Upper lobe of left lung (tissue), 6 donors: Measurements from ENCODE around the gene GALNT10. TPM values are rescaled to one million over a fixed set of nuclear protein-coding genes. Genes with fewer than 3 reads are reported as not detected.

ENCODE experiments used
- ATAC-seq, 2 donors: fragments of 200-7000 bp; cut with Tn5 transposase; one replicate each; pipeline ENCODE4 v1.9.1; 2022; ENCODE audit warnings: mild to moderate bottlenecking in 2 of 2, moderate library complexity in 2 of 2; ENCODE audit not compliant: low FRiP score in 2 of 2
- DNase-seq, 2 donors: peaks; one replicate each; pipeline ENCODE4 v3.0.0-alpha.2; 2019 to 2020
- H3K27ac ChIP-seq, 4 donors: fragments of 200-600 bp; sonication (generic); one replicate each; pipeline ENCODE4 v1.5.1; 2016 to 2019
- H3K27me3 ChIP-seq, 4 donors: fragments of 200-600 bp; sonication (generic); one replicate each; pipeline ENCODE4 v1.5.1; 2017 to 2019
- H3K36me3 ChIP-seq, 4 donors: fragments of 200-600 bp; sonication (generic); one replicate each; pipeline ENCODE4 v1.5.1; 2016 to 2019
- H3K4me1 ChIP-seq, 4 donors: fragments of 200-600 bp; sonication (generic); one replicate each; pipeline ENCODE4 v1.5.1; 2018 to 2019
- H3K4me3 ChIP-seq, 4 donors: fragments of 200-600 bp; sonication (generic); one replicate each; pipeline ENCODE4 v1.5.1; 2017 to 2019; ENCODE audit warnings: mild to moderate bottlenecking in 2 of 4, moderate library complexity in 1 of 4
- H3K9me3 ChIP-seq, 4 donors: fragments of 200-600 bp; sonication (generic); one replicate each; pipeline ENCODE4 v1.5.1; 2018 to 2019
- EP300 ChIP-seq, 4 donors: sonication (generic); formaldehyde crosslinking; IDR thresholded peaks; one replicate each; pipeline ENCODE4 v1.5.1; 2017; ENCODE audit warnings: antibody characterized with exemption in 4 of 4, control low read depth in 2 of 4
- POLR2A ChIP-seq, 4 donors: fragments of 450-650 bp; IDR thresholded peaks; one replicate each; pipeline ENCODE4 v1.5.1; 2016 to 2017; ENCODE audit warnings: antibody characterized with exemption in 4 of 4, mild to moderate bottlenecking in 2 of 4
- POLR2AphosphoS5 ChIP-seq, 2 donors: sonication (generic); formaldehyde crosslinking; IDR thresholded peaks; one replicate each; pipeline ENCODE4 v1.5.1; 2017; ENCODE audit warnings: antibody characterized with exemption in 2 of 2
- WGBS, 2 donors: methylation state at CpG; one replicate each; pipeline ENCODE4 v1.1.5; 2017 to 2018; 5-methylcytosine and 5-hydroxymethylcytosine counted together
- total RNA-seq, 6 donors: library from RNA; depleted of rRNA in 4 of 6; stranded (reverse); fragments of >200 nt in 4 of 6; gene quantifications; one replicate each; pipeline versions ENCODE4 v1.1.0 to v1.2.1, GENCODE V29; 2016 to 2021
- TF ChIP-seq, protein P1 (sequence below), 6 experiments: fragments of 450-650 bp in 4 of 6; fragments of 200-600 bp in 2 of 6; sonication (generic) in 2 of 6; IDR thresholded peaks; one replicate each; pipeline ENCODE4 v1.5.1; 2016 to 2019; ENCODE audit warnings: antibody characterized with exemption in 6 of 6
- donor health status: DM: no; HTN: no; CAD: no; lungs with moderate emphysema.
- donor health status: DM: no; HTN: yes; CAD: no; lungs with severe emphysema.

The GALNT10 gene, protein sequence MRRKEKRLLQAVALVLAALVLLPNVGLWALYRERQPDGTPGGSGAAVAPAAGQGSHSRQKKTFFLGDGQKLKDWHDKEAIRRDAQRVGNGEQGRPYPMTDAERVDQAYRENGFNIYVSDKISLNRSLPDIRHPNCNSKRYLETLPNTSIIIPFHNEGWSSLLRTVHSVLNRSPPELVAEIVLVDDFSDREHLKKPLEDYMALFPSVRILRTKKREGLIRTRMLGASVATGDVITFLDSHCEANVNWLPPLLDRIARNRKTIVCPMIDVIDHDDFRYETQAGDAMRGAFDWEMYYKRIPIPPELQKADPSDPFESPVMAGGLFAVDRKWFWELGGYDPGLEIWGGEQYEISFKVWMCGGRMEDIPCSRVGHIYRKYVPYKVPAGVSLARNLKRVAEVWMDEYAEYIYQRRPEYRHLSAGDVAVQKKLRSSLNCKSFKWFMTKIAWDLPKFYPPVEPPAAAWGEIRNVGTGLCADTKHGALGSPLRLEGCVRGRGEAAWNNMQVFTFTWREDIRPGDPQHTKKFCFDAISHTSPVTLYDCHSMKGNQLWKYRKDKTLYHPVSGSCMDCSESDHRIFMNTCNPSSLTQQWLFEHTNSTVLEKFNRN
- 100 to 1,000 TPM in 1 of 6 donors, 10 to 100 TPM in 5; 38.6 to 118 (median 66.4) TPM for total RNA-seq

DNA sequence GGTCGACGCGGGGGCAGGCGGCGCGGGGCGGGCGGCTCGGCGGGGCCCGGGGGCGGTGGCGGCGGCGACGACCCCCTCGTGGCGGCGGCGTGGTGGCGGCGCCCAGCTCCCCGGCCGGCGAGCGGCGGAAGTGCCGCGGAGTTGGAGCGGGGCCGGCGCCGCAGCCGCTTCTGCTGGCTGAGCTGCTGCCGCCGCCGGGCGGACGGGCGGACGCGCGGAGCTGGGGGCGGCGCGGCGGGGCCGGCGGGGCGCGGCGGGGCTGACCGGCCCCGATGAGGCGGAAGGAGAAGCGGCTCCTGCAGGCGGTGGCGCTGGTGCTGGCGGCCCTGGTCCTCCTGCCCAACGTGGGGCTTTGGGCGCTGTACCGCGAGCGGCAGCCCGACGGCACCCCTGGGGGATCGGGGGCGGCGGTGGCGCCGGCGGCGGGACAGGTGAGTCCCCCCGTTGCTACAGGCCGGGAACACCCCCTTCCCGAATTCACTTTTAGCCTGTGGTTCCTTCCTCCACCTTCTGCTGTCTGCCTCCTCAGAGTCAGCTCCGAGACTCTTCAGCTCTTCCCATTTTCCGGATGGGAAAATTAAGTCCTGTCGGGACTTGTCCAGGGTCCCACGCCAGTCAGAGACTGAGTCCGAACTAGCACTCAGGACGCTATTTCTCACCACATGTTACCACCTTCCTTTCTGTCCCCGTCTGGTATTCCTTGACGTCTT is at the start of gene GALNT10:
Gene GALNT10, plus strand, starts transcription at position 139 of the 710 bp plus-strand sequence. Its CDS starts 134 bp downstream, at position 273.
- Histone ChIP-seq H3K4me3 (peak within 1 kb of the TSS; percentile 64 to 93 (median 81)), H3K36me3 (peaks cover 0 to 7% (median 0%) of the 10 kb centered on the region in 4 donors), H3K27me3 (no peaks in the 10 kb centered on the region), H3K27ac (peak within 1 kb of the TSS; percentile 69 to 88 (median 76)), H3K9me3 (no peaks in the 10 kb centered on the region), H3K4me1 (peaks cover 18 to 32% (median 20%) of the 10 kb centered on the region in 4 donors)
- WGBS, 2 donors: 3% methylated on average over 16 to 43 of the region's 84 CpGs
- TF ChIP-seq, protein P1, sequence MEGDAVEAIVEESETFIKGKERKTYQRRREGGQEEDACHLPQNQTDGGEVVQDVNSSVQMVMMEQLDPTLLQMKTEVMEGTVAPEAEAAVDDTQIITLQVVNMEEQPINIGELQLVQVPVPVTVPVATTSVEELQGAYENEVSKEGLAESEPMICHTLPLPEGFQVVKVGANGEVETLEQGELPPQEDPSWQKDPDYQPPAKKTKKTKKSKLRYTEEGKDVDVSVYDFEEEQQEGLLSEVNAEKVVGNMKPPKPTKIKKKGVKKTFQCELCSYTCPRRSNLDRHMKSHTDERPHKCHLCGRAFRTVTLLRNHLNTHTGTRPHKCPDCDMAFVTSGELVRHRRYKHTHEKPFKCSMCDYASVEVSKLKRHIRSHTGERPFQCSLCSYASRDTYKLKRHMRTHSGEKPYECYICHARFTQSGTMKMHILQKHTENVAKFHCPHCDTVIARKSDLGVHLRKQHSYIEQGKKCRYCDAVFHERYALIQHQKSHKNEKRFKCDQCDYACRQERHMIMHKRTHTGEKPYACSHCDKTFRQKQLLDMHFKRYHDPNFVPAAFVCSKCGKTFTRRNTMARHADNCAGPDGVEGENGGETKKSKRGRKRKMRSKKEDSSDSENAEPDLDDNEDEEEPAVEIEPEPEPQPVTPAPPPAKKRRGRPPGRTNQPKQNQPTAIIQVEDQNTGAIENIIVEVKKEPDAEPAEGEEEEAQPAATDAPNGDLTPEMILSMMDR (IDR thresholded peaks at IDR 0.05): peak in 5 of 6 experiments; percentile 24 to 58 (median 52)
- TF ChIP-seq POLR2A (IDR thresholded peaks at IDR 0.05): peak in 1 of 4 donors; percentile 44
- TF ChIP-seq POLR2AphosphoS5 (IDR thresholded peaks at IDR 0.05): peak in 1 of 2 donors; percentile 44
- no peak for TF ChIP-seq EP300 (IDR thresholded peaks at IDR 0.05)
- ATAC-seq (peak in 1 of 2 donors; percentile 76), DNase-seq (peak; percentile 58 to 96)

DNA sequence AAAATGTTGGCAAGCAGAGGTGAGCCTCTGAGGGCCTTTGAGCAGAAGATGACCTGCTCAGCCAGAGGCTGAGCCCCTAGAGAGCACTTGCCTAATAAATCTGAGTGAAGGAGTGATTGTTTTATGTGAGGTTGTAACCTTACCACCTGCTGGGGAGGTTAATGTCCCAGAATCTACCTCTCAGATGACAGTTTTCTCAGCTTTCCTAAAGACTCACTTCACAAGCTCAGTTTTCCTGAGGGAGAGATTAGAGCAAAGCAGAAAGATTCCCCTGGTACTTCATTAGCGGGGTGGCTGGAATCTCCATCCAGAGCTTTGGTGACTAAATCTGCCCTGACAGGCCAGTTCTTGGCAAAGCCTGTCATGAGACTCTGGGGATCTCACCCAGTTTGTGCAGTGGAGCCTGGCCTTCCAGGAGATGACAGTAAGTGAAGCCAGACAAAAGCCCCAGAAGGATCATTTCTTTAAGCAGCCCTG is 48.8 kb upstream of the GALNT10 start:
- no peaks in the 10 kb centered on the region for H3K9me3 ChIP-seq
- WGBS, 2 donors: 57 to 100% methylated on average over 1 of the region's 1 CpG
- H3K27ac ChIP-seq: no peak overlapping the region
- ATAC-seq: no peak
- no peak overlapping the region for H3K4me3 ChIP-seq
- H3K27me3 ChIP-seq: no peaks in the 10 kb centered on the region
- DNase-seq: no peak
- no peaks in the 10 kb centered on the region for H3K4me1 ChIP-seq
- H3K36me3 ChIP-seq: no peaks in the 10 kb centered on the region
- TF ChIP-seq, protein P1 (IDR thresholded peaks at IDR 0.05): no peak
- TF ChIP-seq EP300 (IDR thresholded peaks at IDR 0.05) (no peak), POLR2A (IDR thresholded peaks at IDR 0.05) (no peak), POLR2AphosphoS5 (IDR thresholded peaks at IDR 0.05) (no peak)

DNA sequence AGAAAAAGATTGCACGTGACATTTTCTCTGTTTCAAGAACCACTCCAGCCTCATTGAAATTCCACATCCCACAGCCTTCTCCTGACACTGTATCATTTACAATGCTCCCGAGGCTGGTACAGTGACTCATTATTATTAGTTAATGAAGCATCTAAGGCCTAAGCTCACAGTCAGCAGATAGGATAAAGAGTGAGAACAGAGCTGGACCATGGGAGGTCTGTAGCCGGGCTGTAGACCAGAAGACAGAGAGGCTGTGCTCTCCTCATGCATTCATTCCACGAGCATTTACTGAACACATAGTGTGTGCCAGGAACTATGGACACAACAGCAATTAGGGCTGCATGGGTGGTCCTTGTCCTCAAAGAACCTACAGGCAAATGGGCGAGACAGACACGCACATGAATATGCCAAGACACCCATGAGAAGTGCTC is 47.3 kb upstream of the GALNT10 start:
- ATAC-seq: no peak
- no peaks in the 10 kb centered on the region for H3K4me1 ChIP-seq
- no peaks in the 10 kb centered on the region for H3K9me3 ChIP-seq
- no peak for DNase-seq
- TF ChIP-seq, protein P1 (IDR thresholded peaks at IDR 0.05): no peak
- TF ChIP-seq POLR2AphosphoS5 (IDR thresholded peaks at IDR 0.05) (no peak), EP300 (IDR thresholded peaks at IDR 0.05) (no peak), POLR2A (IDR thresholded peaks at IDR 0.05) (no peak)
- H3K27me3 ChIP-seq: no peaks in the 10 kb centered on the region
- H3K36me3 ChIP-seq: no peaks in the 10 kb centered on the region
- H3K27ac ChIP-seq: no peak overlapping the region
- WGBS, 2 donors: 73 to 81% methylated on average over 6 of the region's 6 CpGs
- H3K4me3 ChIP-seq: no peak overlapping the region

DNA sequence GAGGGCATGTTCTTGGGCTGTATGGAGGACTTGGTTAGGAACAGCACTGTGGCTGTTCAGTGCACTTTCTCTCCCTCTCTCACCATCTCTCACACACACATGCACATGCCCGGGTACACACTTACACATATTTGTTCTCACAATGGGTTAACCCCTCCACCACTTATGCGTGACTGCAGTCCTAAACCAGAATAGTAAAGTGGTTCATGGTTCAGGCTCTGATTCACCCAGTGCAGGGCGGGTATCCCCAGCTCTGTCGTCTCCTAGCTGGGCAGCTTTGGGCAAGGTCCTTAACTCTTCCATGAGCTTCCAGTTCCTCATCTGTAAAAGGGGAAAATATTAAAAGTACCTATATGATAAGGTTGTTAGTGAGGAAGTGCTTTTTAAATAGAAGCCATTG is 45.3 kb upstream of the GALNT10 start:
- no peak overlapping the region for H3K4me3 ChIP-seq
- no peaks in the 10 kb centered on the region for H3K9me3 ChIP-seq
- no peaks in the 10 kb centered on the region for H3K36me3 ChIP-seq
- H3K4me1 ChIP-seq: no peaks in the 10 kb centered on the region
- no peak for TF ChIP-seq POLR2AphosphoS5 (IDR thresholded peaks at IDR 0.05)
- TF ChIP-seq EP300 (IDR thresholded peaks at IDR 0.05): no peak
- TF ChIP-seq, protein P1 (IDR thresholded peaks at IDR 0.05): no peak
- no peak for TF ChIP-seq POLR2A (IDR thresholded peaks at IDR 0.05)
- 73 to 83% methylated on average over 4 of the region's 4 CpGs for WGBS, 2 donors
- no peak overlapping the region for H3K27ac ChIP-seq
- no peak for ATAC-seq
- no peaks in the 10 kb centered on the region for H3K27me3 ChIP-seq
- DNase-seq: no peak
